22Rv1 (cell line): ENCODE measurements around the gene CST9.

ENCODE experiments used
- CTCF ChIP-seq: fragments of 450-650 bp; IDR thresholded peaks from 2 replicates; pipeline ENCODE4 v1.5.1; 2017; ENCODE audit warnings: mild to moderate bottlenecking
- ZFX ChIP-seq: fragments of 450-650 bp; IDR thresholded peaks from 2 replicates; pipeline ENCODE4 v1.6.1; 2017; ENCODE audit warnings: antibody characterized with exemption, borderline replicate concordance

GRCh38 chr20:23641936-23642751 is 36.4 kb upstream of the CST9 start:
- TF ChIP-seq CTCF (no peak), ZFX (no peak)
